Breast epithelium (tissue), 3 donors: ENCODE measurements around the gene SNAPC4.

Experiments used
- CTCF ChIP-seq, 3 donors: fragments of 450-650 bp; IDR thresholded peaks; one replicate each; pipeline ENCODE4 v1.5.1; 2016 to 2017; ENCODE audit warnings: antibody characterized with exemption in 3 of 3, mild to moderate bottlenecking in 3 of 3, moderate library complexity in 3 of 3
- POLR2A ChIP-seq: fragments of 450-650 bp; IDR thresholded peaks from one replicate; pipeline ENCODE4 v1.6.1; 2016; ENCODE audit warnings: antibody characterized with exemption, mild to moderate bottlenecking, moderate library complexity
- POLR2AphosphoS5 ChIP-seq, 3 donors: sonication (generic); formaldehyde crosslinking; IDR thresholded peaks; one replicate each; pipeline ENCODE4 v1.6.1; 2017; ENCODE audit warnings: antibody characterized with exemption in 3 of 3

- no peak for TF ChIP-seq CTCF (IDR thresholded peaks at IDR 0.05)
- no peak for TF ChIP-seq POLR2A
- no peak for TF ChIP-seq POLR2AphosphoS5 (IDR thresholded peaks at IDR 0.05)
Measured at GRCh38 chr9:136361754-136362449, 38.1 kb downstream of the SNAPC4 start.
